Measurements from ENCODE around the gene ZC3HAV1L. TPM values are rescaled to one million over a fixed set of nuclear protein-coding genes. Genes with fewer than 3 reads are reported as not detected.
"Not testable (repeated sequence)": the region's sequence is repeated elsewhere in the genome, so short reads cannot be mapped to it uniquely, and the experiment has no call there.

The ZC3HAV1L gene
- total RNA-seq: 13.9 and 21.2 TPM in 2 replicates

DNA sequence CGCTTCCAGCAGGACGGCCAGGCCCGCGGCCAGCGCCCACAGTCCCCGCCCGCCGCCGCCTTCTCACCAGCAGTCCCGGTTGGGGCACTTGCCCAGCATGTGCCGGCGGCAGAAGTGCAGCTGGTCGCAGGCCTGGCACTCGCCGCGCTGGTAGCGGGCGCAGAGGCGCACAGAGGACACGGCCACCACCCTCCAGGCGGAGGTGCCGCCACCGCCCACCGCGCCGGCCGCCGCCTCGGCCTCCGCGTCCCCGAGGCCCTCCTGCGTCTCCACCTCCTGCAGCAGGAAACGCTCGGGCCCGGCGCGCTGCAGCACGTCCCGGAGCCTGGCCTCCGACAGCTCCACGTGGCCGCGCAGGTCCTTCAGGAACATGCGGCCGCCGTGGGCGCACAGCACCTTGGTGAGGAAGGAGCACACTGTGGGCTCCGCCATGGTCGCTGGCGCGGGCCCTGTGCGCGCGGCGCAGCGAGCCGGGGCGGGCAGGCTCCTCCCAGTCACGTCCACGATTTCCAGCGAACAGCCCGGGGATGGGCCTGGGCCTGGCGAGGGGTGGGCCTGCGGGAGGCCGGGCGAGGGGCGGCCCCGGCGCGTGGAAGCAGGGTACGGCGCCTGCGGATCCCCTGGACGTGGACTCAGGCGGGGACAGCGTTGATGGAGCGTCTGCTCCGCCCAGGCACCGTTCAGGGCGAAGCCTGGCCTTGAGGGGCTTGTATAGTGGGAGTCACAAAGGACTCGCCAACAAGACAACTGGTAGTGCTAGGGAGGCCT lies at the start of gene ZC3HAV1L:
ZC3HAV1L (minus strand) TSS at position 457 of the 768 bp plus-strand sequence; CDS start at position 432, 25 bp downstream.
- DNase-seq (ENCODE audit: low read depth): peak; percentile 78
- TF ChIP-seq CTCF (IDR thresholded peaks at IDR 0.05; ENCODE audit: insufficient read depth, low read depth, low read length): no peak
- H3K4me3 ChIP-seq (ENCODE audit: low read depth, low read length): peak within 1 kb of the TSS; percentile 73

- no peak for TF ChIP-seq CTCF (IDR thresholded peaks at IDR 0.05; ENCODE audit: insufficient read depth, low read depth, low read length)
- H3K4me3 ChIP-seq (ENCODE audit: low read depth, low read length): no peak overlapping the region
- DNase-seq (ENCODE audit: low read depth): no peak
These were observed 48.9 kb upstream of the ZC3HAV1L start for GRCh38 chr7:139084709-139085108.

DNA sequence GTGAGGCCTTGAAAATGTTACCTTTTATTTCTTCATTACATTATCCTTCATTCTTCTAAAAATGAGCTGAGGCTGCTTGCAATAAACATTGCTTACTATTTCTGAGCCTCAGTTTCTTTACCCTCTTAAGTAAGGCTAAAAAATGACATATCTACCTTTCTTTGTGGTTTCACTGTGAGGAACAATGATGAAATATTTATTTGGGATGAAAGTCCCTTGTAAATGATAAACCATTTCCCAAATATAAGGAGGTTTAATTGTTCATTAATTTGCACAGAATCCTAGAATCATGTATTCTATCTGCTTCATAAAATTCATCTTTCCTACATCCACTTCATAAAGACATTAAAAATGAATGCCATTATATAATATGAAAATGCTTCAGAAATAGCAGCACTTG lies 45.7 kb upstream of the ZC3HAV1L start:
- TF ChIP-seq CTCF (IDR thresholded peaks at IDR 0.05; ENCODE audit: insufficient read depth, low read depth, low read length): no peak
- DNase-seq (ENCODE audit: low read depth): no peak
- H3K4me3 ChIP-seq (ENCODE audit: low read depth, low read length): no peak overlapping the region

DNA sequence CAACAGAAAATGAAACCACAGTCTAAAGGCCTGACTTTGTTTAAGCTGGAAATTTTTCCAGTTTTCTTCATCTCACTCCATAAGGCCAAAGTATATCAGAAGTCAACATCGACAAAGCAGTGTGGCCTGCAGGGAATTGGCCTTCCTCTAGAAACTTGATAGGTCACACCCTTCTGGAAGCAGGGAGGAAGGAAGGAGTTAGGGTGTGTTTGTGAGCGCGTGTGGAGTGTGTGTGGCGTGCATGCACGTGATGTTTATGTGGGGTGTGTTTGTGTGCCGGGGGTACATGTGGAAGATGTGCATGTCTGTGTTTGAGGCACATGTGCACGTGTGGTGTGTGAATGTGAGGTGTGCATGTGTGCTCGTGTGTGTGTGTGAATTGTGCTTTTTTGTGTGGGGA lies 45.1 kb upstream of the ZC3HAV1L start:
- H3K4me3 ChIP-seq (ENCODE audit: low read depth, low read length): no peak overlapping the region
- TF ChIP-seq CTCF (IDR thresholded peaks at IDR 0.05; ENCODE audit: insufficient read depth, low read depth, low read length): no peak
- no peak for DNase-seq (ENCODE audit: low read depth)

DNA sequence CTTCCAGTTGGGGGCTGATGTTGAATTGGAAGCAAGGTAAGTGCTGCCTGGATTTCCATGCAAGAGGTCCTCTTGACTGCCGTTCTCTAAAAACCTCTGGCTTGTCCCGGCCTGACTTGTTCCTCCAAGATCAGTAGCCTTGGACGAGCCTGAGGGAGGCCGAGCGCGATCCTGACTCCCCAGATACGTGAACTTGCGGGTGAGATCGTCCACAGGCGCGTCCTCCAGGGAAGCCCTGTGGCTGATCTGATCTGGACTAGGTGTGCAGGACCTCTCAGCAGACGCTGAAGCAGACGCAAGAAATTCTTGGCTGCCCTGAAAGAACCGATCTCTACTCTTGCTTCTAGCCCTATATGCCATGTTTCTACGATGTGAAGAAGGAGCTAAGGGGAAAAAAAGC lies 44.0 kb upstream of the ZC3HAV1L start:
- no peak for TF ChIP-seq CTCF (IDR thresholded peaks at IDR 0.05; ENCODE audit: insufficient read depth, low read depth, low read length)

DNA sequence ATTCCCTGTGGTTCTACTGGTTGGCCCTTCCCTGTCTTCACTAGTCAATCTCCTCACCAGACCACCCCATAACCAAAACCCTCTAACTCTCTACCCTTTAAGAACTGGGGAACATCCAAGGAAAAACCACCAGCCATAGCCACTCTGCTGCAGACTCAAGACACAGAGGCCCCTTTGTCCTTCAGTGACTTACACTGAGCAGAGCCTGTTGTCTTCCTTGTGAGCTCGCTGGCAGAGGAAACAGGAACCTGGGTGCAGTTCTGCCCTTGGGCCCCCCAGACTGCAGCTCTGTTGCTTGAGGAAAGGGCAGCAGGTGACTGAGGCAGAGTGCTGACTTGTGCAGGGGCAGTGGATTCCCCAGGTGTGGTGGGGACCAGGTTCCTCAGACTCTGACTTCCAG lies 43.1 kb upstream of the ZC3HAV1L start:
- no peak overlapping the region for H3K4me3 ChIP-seq (ENCODE audit: low read depth, low read length)
- TF ChIP-seq CTCF (IDR thresholded peaks at IDR 0.05; ENCODE audit: insufficient read depth, low read depth, low read length): no peak
- DNase-seq (ENCODE audit: low read depth): no peak

More for the DNA sequence above, 44.0 kb upstream of the ZC3HAV1L start:
- no peak overlapping the region for H3K4me3 ChIP-seq (ENCODE audit: low read depth, low read length)
- no peak for DNase-seq (ENCODE audit: low read depth)

DNA sequence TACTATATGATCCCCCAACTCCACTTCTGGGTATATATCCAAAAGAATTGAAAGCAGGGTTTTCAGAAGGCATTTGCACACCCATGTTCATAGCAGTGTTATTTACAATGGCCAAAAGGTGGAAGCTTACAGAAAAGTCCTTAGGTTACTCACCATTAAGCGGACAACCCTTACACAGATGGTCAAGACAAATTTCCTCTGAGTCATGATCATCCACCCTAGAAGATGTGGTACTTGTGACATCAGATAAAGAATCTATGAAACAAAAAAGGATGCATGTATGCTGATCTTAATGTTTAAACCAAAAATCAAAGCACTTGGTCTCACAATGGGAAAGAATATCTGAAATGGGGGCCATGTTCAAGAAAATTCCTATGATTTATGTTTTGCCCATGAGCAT lies 42.6 kb upstream of the ZC3HAV1L start:
- peak; percentile 31 for DNase-seq (ENCODE audit: low read depth)
- no peak overlapping the region for H3K4me3 ChIP-seq (ENCODE audit: low read depth, low read length)
- TF ChIP-seq CTCF (IDR thresholded peaks at IDR 0.05; ENCODE audit: insufficient read depth, low read depth, low read length): no peak

GRCh38 chr7:139077706-139078105 lies 41.9 kb upstream of the ZC3HAV1L start:
- DNase-seq (ENCODE audit: low read depth); H3K4me3 ChIP-seq (ENCODE audit: low read depth, low read length): not testable (repeated sequence)

Measured in fibroblast of villous mesenchyme (primary cell).